ENCODE measurements around the gene FAN1.
A peak's percentile ranks its signal among the peaks of the same experiment; 100 is the strongest.

Gene FAN1

DNA sequence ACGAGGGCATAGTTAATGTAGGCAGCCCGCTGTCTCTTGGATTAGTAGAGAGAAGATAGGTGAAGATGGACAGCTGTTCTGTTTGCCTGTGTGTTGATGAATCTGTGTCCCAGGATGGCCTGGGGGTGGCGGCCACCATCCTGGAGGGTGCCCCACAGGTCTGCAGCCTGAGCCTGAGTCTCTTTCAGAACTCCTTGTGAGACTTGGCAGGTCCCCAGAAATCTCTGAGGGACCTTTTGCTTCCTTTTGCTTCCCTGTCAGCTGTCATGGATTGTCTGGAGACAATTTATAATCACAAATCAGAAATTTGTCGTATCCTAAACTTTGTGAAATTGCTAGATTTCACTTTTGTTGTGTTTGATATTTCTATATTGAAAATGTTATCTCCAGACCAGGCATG lies 17.4 kb downstream of the FAN1 start:
- no peak for DNase-seq (ENCODE audit: low spot score)

DNA sequence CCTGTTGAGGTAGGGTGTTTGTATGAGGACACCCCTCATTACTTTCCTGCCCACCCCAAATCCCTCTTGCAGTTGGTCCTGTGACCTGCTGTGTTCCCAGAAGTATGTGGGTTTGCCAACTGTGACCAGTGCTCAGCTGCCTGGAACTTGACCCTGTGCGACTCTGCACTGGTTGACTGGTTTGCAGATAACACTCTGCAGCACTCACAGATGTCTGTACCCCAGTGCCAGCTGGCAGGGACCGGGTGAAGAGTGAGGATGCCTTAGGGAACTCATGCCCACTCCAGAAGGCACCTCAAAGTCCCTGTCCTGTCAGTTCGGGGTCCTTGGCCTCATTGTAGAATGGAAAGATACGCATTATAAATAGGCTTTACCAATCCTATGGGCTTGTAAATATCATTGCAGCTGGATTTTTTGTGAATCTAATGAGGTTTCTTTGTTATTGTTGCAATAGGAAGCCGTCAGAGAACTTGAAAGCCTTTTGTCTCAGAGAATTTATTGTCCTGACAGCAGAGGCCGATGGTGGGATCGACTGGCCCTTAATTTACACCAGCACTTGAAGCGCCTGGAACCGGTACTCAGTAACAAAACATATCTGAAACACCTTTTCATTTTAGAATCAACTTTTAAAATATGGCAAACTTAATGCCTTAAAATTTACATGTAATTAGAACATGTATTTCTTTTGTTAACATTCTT lies 18.2 kb downstream of the FAN1 start:
- peak; percentile 86 for DNase-seq (ENCODE audit: low spot score)

DNA sequence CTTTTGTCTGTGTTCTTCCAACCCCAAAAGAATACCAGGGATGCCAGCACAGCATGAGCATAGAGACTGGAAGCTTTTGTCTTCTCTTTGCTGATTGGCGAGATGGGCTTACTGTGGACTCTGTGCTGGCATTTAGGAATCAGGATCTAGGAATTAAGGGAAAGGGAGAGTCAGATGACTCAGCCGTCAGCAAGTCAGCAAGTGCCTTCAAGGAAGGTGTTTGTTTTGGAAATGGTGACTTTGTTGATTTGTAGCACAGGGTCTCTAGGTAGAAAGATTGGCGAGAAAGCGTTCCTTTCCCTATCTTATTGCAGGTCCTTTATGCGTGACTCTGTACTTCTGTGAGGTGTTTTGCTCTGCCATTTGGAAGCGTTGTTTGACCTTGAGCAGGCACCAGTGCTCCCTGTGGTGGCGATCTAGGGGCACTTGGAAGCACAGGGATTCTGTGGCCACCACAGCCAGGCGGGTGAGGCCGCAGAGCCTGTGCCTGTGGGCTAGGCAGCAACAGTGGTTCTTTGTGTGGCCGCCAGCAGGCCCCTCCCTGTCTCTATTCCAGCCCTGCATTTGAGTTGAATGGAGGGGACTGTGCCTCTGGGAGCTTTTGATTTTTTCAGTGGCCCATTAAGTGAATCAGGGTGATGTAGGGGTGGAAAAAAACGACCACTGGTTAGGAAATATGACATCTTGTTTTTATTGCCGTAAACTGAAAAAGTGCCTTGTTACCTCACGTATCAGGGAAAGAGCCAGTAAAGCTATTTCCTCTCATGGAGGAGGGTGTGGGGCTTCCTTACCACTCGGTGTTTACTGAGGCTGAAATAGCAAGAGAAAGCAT lies 19.0 kb downstream of the FAN1 start:
- DNase-seq (ENCODE audit: low spot score), result peak; percentile 94

DNA sequence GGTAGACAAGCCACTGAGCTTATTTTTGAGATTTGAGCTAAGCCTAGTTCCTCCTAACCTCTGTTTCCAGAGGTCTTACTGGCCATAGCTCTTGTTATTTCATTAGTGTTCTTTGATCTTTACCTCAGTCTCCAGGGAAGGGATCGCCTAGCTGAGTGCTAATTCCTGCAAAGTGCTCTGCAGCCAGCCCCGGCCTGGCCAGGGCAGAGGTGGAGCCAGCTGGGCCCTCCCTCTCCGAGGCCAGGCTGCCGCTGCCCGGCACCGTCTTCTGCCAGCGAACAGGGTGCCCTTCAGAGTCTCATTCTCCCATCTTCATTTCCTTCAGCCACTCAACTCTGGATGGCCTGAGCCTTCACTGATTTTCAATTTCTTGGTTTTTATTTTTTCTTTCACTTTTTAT lies 19.7 kb downstream of the FAN1 start:
- peak; percentile 86 for DNase-seq (ENCODE audit: low spot score)

DNA sequence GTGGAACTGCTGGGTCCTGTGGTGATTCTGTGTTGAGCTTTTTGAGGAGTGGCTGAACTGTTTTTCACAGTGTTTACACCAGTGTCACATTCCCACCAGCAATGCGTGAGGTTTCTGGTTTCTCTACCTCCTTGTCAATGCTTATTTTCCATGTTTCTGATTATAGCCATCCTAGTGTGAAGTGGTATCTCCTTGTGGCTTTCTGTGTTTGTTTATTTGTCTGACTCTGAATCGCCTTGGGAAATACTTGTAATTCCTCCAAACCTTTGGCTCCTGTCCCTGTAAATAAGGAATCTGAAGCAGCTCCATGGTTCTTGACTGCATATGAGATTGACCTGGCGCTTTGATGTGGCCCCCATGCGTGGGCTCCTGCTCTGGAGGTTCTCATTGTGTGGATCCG lies 20.6 kb downstream of the FAN1 start:
- DNase-seq (ENCODE audit: low spot score), result no peak

DNA sequence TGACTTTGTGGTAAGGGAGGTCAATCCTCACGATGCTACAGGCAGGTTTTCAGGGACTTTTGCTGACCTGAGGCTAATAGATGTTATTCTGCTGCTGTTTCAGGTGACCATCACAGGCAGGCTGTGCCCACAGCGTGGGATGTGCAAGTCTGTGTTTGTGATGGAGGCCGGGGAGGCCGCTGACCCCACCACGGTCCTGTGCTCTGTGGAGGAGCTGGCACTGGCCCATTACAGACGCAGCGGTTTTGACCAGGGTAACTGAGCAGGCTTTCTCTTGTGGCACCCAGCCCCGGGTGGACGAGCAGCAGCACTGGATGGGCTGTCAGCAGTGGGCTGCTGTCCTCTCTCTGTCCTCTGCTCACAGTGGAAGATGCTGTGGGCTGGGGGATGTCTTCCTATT lies 22.0 kb downstream of the FAN1 start:
- DNase-seq (ENCODE audit: low spot score), result no peak

DNA sequence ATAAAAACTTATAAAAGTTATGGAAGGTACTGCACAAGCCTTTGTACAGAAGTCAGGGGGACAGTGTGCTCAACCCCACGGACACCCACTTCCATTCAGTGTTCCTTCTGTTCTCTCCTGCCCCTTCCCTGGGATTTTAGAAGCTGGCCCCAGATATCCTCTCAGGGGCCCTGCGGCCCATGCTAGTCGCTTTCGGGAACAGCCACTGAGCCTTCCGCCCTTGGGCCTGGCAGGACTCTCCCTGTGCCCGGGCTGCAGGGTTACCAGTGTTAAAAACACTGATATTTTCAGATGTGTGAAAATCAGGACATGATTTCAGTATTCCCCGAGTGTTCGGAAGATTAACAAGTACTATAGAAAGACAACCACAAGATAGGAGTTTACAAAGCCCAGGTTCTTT lies 22.4 kb downstream of the FAN1 start:
- DNase-seq (ENCODE audit: low spot score), result no peak

DNA sequence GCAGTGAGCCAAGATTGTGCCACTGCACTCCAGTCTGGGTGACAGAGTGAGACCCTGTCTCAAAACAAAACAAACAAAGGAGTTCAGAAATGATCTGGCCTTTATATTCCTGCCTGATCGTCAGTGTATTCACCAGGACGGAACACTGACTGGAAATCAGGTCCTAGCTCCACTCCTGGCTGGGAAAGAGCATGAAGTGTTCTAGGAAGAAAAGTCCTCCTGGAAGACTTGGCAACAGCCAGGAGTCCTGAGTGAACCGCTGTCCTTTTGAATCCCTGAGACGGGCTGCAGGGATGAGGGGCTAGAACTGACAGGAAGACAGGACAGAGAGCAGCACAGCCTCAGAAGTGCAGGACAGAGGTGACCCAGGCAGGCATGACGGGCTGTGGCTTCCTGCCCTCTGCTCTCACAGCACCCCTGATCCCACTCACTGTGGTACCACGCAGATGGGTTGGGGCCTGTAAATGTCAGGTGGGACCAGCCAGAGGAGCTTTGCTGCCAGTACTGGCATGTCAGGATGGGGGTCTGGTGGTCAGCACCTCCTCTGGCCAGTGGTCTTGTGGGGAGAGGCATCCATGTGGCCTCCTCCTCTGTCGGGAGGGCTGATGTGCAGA lies 23.5 kb downstream of the FAN1 start:
- DNase-seq (ENCODE audit: low spot score), result no peak

DNA sequence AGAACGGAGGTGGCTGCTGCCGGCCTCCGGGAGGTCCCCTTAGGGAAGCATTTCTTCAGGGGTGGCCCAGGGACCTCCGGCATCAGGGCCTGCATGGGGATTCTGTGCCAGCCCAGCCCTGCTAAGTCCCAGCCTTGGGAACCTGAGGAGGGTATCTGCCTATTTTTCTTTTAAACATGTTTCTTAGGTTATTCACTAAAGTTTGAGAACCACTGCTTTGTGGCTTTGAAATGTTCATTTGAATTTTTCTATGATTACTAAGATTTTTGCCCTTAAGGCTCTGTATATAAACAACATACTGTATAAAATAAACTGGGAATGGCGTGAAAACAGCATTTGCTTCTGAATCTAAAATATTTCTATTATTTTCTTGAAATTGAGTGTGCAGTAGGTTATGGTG lies 24.4 kb downstream of the FAN1 start:
- no peak for DNase-seq (ENCODE audit: low spot score)

DNA sequence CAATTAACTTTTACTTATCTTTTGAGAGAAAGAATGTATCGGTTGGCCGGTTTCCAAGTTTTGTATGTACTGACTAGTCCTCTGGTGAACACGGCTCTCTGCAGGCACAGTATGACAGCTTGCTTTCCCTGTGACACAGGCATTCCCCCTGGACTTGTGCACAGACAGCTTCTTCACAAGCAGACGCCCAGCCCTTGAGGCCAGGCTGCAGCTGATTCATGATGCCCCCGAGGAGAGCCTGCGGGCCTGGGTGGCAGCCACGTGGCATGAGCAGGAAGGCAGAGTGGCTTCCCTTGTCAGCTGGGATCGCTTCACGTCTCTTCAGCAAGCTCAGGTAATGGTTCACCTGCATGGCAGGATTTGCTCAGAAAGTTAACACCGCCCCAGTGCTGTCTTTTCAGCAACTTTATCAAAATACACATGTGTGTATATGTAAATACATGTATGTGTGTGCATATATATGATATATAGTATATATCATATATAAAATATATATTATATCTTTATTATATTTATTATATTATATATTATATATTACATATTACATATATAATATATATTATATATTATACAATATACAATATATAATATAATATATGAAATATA lies 25.5 kb downstream of the FAN1 start:
- DNase-seq (ENCODE audit: low spot score), result no peak

DNA sequence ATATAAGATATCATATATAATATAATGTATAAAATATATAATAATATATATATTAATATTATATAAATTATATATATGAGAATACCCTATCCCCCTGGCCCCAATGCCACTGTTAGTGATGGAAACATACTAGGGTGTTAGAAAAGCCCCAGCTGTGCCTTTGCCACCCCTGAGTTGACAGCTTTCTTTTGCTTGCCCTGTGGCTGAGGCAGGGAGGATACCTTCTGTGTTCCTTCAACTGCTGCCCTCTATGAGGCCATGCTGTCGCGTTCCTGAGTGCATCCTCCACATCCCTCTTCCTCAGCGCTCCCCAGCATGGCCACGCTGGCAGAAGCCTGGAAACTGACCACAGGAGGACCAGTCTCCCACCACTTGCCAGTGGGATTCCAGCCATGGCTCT lies 26.3 kb downstream of the FAN1 start:
- no peak for DNase-seq (ENCODE audit: low spot score)

DNA sequence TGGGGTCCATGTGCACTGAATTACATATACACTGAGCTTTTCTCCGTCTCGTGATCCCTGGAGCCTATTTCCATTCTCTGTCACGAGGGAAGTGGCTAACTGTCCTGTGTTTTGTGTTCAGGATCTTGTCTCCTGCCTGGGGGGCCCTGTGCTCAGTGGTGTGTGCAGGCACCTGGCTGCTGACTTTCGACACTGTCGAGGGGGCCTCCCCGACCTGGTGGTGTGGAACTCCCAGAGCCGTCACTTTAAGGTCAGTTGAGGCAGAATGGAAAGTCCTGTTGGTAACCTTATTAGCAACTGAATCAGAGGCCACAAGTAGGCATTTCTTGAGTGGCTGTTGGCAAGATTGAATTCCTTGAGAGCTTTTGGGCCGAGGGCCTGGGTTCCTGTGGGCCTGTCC lies 26.7 kb downstream of the FAN1 start:
- DNase-seq (ENCODE audit: low spot score), result no peak

DNA sequence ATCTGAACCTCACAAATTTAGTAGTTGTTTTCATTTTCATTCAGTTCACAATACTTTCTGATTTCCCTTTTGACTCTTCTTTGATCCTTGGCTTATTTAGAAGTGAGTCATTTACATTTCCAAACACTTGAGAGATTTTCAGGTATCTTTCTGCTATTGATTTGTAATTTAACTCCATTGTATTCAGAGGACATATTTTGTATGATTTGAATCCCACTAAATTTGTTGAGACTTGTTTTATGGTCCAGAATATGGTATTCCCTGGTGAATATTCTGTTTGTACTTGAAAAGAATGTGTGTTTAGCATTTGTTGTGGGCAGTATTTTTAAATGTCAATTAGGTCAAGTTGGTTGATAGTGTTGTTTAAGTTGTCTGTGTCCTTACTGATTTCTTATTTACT lies 29.6 kb downstream of the FAN1 start:
- no peak for DNase-seq (ENCODE audit: low spot score)

DNA sequence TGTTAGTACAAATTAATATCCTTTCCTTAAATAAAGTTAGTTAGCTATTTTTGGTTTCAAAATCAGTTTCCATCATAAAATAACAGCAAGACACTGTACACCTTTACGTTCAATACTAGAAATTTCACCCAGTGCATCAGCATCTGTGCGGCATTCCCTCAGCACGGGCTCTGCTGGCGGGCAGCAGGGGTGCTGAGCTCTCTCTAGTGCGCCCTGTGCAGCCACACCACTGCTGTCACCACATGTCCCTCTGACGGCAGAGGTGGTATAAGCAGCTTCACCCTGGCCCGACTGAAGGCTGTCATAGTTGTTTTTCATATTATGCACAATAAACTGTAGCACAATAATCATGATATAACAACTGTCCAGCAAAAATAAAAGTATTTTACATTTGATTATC lies 35.4 kb downstream of the FAN1 start:
- DNase-seq (ENCODE audit: low spot score), result no peak

DNA sequence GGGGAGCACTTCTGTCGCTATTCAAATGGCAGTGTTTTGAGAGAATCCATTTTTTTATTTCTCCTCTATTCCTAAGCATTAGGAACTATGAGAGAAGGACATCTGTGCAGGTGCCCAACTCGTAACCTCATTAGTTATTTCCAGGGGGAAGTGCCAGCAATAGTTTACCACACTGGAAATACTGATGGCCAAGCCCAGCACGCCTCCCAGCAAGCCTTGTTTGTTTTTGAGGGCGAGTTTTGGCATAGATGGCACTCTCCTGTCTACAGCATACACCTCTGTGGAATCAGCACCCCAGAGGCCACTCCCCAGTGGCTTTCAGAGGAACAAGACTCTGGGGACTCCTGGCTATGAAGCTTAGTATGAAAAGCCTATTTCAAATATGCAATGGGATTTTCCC lies 36.6 kb downstream of the FAN1 start:
- DNase-seq (ENCODE audit: low spot score), result no peak

DNA sequence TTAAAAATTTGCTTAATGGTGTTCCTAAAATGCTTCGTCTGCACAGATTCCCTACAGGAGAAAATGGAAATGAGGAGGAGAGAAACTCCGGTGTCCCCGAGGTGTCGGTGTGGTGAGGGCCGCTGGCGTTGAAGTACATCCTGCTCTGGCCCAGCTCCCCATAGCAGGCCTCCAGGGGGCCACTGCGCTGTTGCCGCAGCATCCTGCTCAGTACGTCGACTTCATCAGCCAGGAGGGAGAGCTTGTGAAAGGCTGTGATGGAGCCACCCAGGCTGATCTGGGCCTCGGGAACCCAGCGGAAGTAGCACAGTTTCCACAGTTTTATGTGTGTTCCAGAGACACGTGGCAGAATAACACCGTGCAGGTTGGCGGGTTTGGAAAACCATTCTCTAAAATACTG lies 37.8 kb downstream of the FAN1 start:
- DNase-seq (ENCODE audit: low spot score), result no peak

DNA sequence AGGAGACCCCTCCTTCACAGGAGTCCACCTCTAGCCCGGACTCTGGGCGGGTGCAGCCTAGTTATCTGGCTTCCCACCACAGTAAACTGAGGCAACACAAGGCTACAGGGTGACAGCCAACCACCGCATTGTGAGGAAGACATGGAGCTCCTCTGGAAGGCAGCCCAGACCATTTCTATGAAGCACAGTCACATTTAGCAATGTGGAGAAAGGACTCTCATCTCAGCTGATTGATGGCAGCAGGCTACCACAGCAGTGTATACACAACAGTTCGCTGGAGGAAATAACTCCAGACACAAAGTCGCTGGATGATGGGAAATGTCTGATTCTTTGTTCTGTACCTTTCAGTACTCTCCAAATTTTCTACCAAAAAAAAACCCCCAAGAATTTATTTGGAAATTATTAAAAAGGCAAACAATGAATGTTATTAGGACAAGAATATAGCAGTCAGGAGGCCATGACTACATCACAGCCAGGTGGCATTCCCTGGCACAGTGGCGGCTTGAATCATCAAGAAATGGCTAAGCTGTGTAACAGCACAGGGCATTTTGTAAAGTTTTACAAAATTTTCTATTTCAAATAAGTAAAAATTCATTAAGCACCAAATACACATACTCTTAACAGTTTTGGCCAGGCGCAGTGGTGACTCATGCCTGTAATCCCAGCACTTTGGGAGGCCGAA lies 40.1 kb downstream of the FAN1 start:
- no peak for DNase-seq (ENCODE audit: low spot score)

DNA sequence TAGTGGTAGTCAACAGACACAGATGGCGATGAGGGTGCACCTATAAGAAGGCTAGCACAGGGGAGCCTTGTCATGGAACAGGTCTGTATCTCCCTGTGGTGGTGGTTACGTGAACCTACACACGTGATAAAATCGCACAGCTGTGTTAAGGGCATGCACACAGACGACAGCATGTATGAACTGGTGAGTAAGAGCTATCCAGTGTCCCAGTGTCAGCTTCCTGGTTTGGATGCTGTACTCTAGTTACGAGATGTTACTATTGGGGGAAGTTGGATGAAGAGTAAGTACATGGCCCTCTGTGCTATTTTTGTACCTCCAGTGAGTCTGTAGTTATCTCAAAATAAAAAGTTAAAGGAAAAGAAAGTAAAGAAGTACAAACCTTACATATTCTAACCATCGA lies 49.5 kb downstream of the FAN1 start:
- DNase-seq (ENCODE audit: low spot score), result no peak

DNA sequence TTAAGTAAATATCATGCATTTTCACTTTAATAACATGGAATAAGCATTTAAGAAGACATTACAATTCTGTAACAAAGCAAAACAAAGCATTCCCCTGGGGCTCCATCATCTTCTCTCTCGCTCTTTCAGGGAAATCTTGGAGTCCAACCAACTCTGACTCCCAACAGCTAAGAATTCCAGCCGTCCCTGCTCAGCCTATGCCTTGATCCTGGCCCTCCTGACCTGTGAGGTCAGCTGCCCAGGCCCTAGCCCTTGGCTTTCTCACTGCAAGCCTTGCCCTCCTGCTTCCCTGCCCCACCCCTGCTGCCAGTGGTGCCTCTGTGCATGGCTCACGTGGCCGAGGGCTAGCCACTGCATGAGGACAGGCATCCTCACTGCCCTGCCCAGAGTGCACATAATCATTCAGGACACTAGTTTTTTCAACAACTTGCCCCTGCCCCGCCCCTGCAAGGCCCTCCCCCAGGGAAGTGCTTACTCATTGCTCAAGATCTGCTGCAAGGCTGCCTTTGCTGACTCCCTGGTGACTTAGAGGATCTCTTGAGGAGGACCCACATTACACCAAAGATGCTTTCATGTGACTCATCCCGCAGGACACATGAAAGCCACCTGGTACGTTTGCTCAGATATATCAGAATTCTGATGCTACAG lies 50.1 kb downstream of the FAN1 start:
- no peak for DNase-seq (ENCODE audit: low spot score)

DNA sequence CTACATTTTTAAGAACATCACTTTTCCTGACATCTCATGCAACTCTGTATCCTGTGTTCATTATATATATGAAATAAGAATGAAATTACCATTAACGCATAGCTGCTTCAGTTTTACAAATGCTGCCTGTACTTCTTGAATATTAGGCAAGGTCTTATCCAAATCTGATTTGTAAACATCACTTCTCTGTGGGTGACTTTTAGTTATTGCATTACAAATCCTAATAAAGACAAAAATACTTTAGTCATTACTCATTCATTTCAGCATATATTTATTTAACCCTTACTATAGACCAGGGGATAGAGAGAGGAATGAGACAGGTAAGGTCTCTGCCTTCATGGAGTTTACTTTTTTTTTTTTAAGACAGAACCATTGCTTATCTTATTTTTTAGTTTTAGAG lies 51.0 kb downstream of the FAN1 start:
- no peak for DNase-seq (ENCODE audit: low spot score)

DNA sequence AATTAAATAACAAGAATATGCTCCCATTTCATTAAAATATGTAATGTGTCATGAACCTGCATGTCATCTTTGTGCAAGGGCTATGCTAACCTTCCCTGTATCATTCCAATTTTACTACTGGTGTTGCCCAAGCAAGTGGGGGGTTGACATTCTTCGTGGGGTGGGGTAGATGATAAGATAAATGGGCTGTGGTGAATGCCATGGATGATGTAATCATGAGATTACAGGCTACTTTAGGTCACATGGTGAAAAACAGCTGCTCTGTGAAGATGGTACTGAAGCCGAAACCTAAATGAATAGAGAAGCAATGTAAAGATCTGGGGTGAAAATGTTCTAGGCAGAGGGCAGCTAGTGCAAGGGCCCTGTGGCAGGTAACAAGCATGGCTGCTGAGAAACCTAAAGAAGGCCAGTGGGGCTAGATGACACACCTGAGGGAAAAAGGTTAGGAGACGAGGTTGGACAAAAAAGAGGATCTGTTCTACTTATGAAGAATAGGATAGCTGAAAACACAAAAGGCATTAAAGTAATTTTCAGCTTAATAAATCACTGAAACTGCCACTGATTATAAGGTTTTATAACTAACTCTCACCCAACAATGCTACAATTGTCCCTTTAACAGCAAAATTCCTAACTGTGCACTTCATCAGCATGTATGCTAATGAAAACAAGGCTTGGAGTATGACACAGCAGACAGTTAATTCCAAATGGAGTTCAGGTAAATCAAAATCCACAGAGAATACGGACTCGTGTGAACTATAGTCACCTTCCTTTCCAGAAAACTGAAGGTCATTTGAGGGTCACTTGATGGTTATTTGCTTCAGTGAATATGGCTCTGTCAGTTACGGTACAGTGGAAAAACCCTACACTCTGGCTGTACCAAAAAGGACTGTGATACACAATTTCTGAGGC lies 52.8 kb downstream of the FAN1 start:
- DNase-seq (ENCODE audit: low spot score), result no peak

Data from putamen (tissue), 1 donor.